Pancreas (tissue), 10 donors: ENCODE measurements around the gene ABTB2. TPM values are rescaled to one million over a fixed set of nuclear protein-coding genes. Genes with fewer than 3 reads are reported as not detected.

Experiments used
- ATAC-seq, 4 donors: fragments of 200-7000 bp; cut with Tn5 transposase; one replicate each; pipeline versions ENCODE4 v1.8.0 to v1.9.1; 2020; ENCODE audit warnings: mild to moderate bottlenecking in 4 of 4, moderate library complexity in 4 of 4
- DNase-seq, 6 donors: peaks; one replicate each; pipeline ENCODE4 v3.0.0-alpha.2; 2020
- FAIRE-seq: peaks from 2 replicates; lab custom pipeline; 2012; peaks lifted over from hg19 to GRCh38; lab: Jason Lieb, UNC
- H3K27ac ChIP-seq, 4 donors: fragments of 200-600 bp; sonication (generic); 1 replicate in 3 of 4; 2 replicates in 1 of 4; pipeline versions ENCODE4 v1.5.0 to v1.8.0; 2020
- H3K27me3 ChIP-seq, 4 donors: fragments of 200-600 bp; one replicate each; pipeline ENCODE4 v1.8.0; 2021
- H3K36me3 ChIP-seq, 3 donors: fragments of 200-600 bp; sonication (generic) in 1 of 3; one replicate each; pipeline versions ENCODE4 v1.5.0 to v1.8.0; 2020 to 2021
- H3K4me1 ChIP-seq, 3 donors: fragments of 200-600 bp; one replicate each; pipeline ENCODE4 v1.8.0; 2021
- H3K4me3 ChIP-seq, 4 donors: fragments of 200-600 bp; sonication (generic) in 2 of 4; one replicate each; pipeline versions ENCODE4 v1.5.0 to v1.8.0; 2020 to 2021
- H3K9me3 ChIP-seq, 4 donors: fragments of 200-600 bp; one replicate each; pipeline ENCODE4 v1.8.0; 2021
- WGBS, 2 donors: extraction: QIAGEN DNeasy Blood & Tissue Kit; methylation state at CpG; one replicate each; pipeline ENCODE4 v1.1.7; 2013; 5-methylcytosine and 5-hydroxymethylcytosine counted together
- intact Hi-C, 3 donors: fragments of 100-400 bp; cut with DNase I; formaldehyde crosslinking; loops; one replicate each; pipeline versions ENCODE4 v1.11.1 to v1.14.2; 2022
- polyA plus RNA-seq, 2 donors: library from polyadenylated mRNA; stranded (reverse); fragments of 200-250 nt; gene quantifications; one replicate each; pipeline ENCODE4 v1.2.3, GENCODE V29; 2013
- total RNA-seq, 6 donors: library from RNA; stranded (reverse); fragmentation: NEBNext Ultra II Directional in 4 of 6; extraction: Animal tissue kit (Norgen Biotek cat#: 25700) in 4 of 6; gene quantifications; one replicate each; pipeline versions ENCODE4 v1.2.1 to v1.2.4, GENCODE V29; 2021 to 2023
- TF ChIP-seq, protein P1 (sequence below), 4 donors: fragments of 200-600 bp; sonication (generic) in 3 of 4; IDR thresholded peaks; one replicate each; pipeline versions ENCODE4 v1.5.0 to v1.8.0; 2021; ENCODE audit warnings: antibody characterized with exemption in 4 of 4
- donor health status: healthy with polysubstance abuse.
- donor health status: DM: no; HTN: no; CAD: no; lungs with moderate emphysema.
- donor health status: DM: no; HTN: no; CAD: no.
- donor health status: control.
- donor health status: control.
- donor health status: Bipolar disorder and iron deficiency.
- donor health status: DM: yes; HTN: yes; CAD: no.
- donor health status: DM: no; HTN: no; CAD: no.
- donor health status: DM: no; HTN: no; CAD: no.
- donor health status: DM: yes; HTN: yes; CAD: no.

ABTB2 gene
- total and polyA plus RNA-seq, 8 donors = 0.63 to 4.4 (median 1.9) TPM

- TF ChIP-seq, protein P1, sequence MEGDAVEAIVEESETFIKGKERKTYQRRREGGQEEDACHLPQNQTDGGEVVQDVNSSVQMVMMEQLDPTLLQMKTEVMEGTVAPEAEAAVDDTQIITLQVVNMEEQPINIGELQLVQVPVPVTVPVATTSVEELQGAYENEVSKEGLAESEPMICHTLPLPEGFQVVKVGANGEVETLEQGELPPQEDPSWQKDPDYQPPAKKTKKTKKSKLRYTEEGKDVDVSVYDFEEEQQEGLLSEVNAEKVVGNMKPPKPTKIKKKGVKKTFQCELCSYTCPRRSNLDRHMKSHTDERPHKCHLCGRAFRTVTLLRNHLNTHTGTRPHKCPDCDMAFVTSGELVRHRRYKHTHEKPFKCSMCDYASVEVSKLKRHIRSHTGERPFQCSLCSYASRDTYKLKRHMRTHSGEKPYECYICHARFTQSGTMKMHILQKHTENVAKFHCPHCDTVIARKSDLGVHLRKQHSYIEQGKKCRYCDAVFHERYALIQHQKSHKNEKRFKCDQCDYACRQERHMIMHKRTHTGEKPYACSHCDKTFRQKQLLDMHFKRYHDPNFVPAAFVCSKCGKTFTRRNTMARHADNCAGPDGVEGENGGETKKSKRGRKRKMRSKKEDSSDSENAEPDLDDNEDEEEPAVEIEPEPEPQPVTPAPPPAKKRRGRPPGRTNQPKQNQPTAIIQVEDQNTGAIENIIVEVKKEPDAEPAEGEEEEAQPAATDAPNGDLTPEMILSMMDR (IDR thresholded peaks at IDR 0.05) = no peak
- H3K9me3 ChIP-seq = no peaks in the 10 kb centered on the region
- no peak overlapping the region for H3K4me3 ChIP-seq
- no peak overlapping the region for H3K27ac ChIP-seq
- intact Hi-C loops = no loop called here
- no peaks in the 10 kb centered on the region for H3K4me1 ChIP-seq
- DNase-seq (no peak), FAIRE-seq (no peak), ATAC-seq (no peak)
- no peaks in the 10 kb centered on the region for H3K36me3 ChIP-seq
- 69 to 73% methylated on average over 5 of the region's 5 CpGs for WGBS, 2 donors
- H3K27me3 ChIP-seq = no peaks in the 10 kb centered on the region
These were observed 158.3 kb downstream of the ABTB2 start for GRCh38 chr11:34199525-34199924.

DNA sequence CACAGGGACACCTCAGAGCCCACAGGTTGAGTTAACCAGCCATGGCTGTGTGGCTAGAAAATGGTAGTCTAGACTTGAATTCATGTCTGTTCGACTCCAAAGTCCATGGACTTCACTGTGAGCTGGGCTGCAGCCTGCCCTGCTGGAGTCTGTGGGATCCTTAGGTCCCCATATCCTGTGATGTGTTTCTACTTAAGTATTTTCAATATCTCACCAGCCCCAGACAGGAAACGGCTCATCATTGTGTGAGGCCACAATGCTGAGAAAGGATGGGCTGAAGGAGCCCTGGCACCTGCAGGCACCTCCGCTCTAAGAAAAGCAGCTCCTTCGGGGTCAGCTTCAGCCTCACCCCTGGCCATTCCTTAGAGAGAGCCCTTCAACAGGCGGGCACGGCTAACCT is 159.3 kb downstream of the ABTB2 start:
- Histone ChIP-seq H3K4me1 (no peaks in the 10 kb centered on the region), H3K27ac (no peak overlapping the region), H3K9me3 (no peaks in the 10 kb centered on the region), H3K36me3 (no peaks in the 10 kb centered on the region), H3K27me3 (no peaks in the 10 kb centered on the region), H3K4me3 (no peak overlapping the region)
- FAIRE-seq = no peak
- intact Hi-C loops = no loop called here
- no peak for DNase-seq
- 92 to 94% methylated on average over 6 of the region's 6 CpGs for WGBS, 2 donors
- TF ChIP-seq, protein P1 (IDR thresholded peaks at IDR 0.05) = no peak
- no peak for ATAC-seq

GRCh38 chr11:34197256-34197655 is 160.6 kb downstream of the ABTB2 start:
- H3K9me3 ChIP-seq = no peaks in the 10 kb centered on the region
- no peaks in the 10 kb centered on the region for H3K4me1 ChIP-seq
- no peak for DNase-seq
- TF ChIP-seq, protein P1 (IDR thresholded peaks at IDR 0.05) = no peak
- WGBS, 2 donors = 92 to 93% methylated on average over 16 of the region's 16 CpGs
- no peak for ATAC-seq
- no peak overlapping the region for H3K27ac ChIP-seq
- no peak overlapping the region for H3K4me3 ChIP-seq
- no peak for FAIRE-seq
- H3K36me3 ChIP-seq = no peaks in the 10 kb centered on the region
- intact Hi-C loops = no loop called here
- H3K27me3 ChIP-seq = no peaks in the 10 kb centered on the region

GRCh38 chr11:34194576-34195335 is 163.1 kb downstream of the ABTB2 start:
- intact Hi-C loops = no loop called here
- H3K4me3 ChIP-seq = no peak overlapping the region
- no peak overlapping the region for H3K27ac ChIP-seq
- no peaks in the 10 kb centered on the region for H3K36me3 ChIP-seq
- no peaks in the 10 kb centered on the region for H3K27me3 ChIP-seq
- no peaks in the 10 kb centered on the region for H3K9me3 ChIP-seq
- no peaks in the 10 kb centered on the region for H3K4me1 ChIP-seq
- no peak for DNase-seq
- no peak for FAIRE-seq
- TF ChIP-seq, protein P1 (IDR thresholded peaks at IDR 0.05) = no peak
- ATAC-seq = no peak
- 91 to 93% methylated on average over 10 to 12 of the region's 13 CpGs for WGBS, 2 donors
